HG03342 (cell line): ENCODE measurements around the gene BMPR1A.
"Not testable (repeated sequence)": the region's sequence is repeated elsewhere in the genome, so short reads cannot be mapped to it uniquely, and the experiment has no call there.

ENCODE experiments used
- ATAC-seq: cut with Tn5 transposase; IDR thresholded peaks from one replicate; pipeline ENCODE4 v1.9.1; 2021; ENCODE audit warnings: mild to moderate bottlenecking, moderate library complexity; ENCODE audit not compliant: unreplicated experiment

BMPR1A gene

GRCh38 chr10:86952106-86952505 lies 195.7 kb downstream of the BMPR1A start:
- no peak for ATAC-seq

DNA sequence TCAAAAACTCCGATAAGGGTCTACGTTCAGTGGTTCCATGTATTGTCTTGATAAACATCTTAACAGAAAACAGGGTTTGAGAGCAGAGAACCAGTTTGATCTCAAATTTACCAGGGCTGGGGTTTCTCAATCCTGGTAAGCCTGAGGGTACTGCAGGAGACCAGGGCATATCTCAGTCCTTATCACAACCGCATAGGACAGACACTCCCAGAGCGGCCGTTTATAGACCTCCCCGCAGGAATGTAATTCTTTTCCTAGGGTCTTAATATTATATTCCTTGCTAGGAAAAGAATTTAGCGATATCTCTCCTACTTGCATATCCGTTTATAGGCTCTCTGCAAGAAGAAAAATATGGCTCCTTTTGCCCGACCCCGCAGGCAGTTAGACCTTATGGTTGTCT lies 196.3 kb downstream of the BMPR1A start:
- not testable (repeated sequence) for ATAC-seq

DNA sequence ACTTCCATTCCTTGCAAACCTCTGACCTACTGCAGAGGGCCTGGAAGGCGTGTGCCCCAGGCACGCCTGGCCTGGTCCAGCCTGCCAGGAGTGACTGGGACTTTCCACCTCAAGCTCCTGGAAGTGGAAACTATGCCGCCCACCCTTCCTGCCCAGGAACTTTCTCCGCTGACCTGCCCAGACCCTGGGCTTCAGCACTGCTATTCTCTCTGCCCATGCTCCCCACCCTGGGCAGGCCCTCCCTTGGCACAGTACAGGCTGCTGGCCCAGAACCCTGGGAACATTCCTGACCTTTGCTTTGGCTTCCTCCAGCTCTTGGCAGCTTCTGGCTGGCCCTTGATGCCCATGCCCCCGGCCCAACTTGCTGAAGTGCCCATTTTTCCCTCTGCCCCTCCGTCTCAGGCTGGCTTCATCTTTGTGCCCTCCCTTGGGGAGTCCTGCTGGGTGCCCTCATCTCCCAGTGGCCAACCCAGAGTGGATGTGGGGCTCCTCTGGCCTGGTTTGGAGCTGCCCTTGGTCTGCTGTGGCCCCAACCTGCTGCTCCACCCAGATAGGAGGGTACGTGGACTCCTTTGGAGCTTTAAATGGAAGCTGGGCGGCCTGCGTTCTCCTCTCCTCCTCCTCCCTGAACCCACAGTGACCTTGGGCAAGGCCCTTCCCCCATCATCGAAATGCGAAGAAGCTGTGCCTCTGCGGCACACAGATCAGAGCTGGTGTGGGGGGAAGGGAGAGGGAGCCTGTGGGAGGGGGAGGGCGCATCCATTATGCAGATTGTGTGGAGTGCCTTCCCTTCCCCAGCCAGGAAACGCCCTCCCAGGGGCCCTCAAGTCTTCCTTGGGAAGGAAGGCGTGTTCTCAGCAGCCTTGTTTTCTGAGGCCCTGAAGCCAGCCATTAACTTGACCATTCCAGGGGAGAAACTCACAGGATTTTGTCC lies 197.6 kb downstream of the BMPR1A start:
- ATAC-seq = no peak

- ATAC-seq = no peak
Observed at GRCh38 chr10:86954681-86955500, 198.5 kb downstream of the BMPR1A start.

DNA sequence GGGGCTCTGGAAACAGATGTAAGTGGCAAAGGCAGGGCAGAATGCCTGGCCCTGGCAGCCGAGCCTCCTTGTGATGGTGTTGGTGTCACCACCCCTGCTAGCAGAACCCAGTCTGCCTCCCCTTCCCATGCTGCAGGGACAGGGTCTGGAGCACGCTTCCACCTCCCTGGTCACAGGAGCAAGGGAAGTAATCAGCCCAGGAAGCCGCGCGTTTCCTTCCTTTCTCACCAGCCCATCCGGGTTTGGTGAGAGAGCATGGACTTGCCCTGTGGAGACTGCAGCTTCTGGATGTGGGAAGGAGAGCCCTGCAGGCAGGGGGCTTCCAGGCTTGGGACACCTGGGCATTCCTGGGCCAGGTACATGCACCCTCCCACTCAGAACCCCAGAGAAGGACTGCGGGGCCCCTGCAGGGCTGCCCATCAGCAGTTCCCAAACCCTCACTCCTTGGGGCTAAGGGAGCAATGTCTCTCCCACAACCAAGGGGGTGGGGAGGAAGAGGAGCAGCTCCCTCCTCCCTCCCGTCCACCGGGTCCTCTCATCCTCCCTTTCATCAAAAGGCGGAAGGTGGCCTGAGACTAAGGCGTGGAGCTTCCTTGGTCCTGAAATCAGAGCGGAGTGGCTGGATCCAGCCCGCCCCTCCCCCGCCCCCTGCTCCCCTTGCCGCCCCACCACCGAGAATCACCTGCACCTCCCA lies 199.2 kb downstream of the BMPR1A start:
- no peak for ATAC-seq

DNA sequence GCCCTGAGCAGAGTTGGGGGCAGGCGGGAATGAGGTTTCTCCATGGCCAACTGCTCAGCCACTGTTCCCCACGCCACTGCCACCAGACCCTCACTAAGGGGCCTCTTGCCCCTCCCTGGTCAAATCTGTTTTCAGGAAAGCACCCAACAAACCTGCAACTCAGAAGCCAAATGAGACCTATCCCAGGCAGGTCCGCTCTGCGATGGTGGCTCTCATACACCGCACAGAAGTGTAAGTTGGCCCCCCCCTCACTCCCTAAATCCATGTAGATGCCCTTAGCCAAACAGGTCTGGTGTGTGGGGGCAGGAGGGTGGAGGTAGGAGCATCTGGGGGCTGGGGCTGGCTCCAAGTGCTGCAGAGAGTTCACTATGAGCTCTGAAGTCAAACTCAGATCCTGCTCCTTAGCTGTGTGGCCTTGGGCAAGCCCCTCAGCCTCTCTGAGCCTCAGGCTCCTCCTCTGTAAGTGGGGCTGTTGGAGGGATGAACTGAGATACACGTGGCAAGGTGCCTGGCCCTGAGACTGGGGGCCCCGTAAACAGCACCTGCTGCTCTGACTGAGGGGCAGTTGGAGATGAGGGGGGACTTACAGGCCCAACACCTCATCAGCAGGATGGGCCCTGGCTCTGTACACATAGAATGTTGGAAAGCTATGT lies 199.9 kb downstream of the BMPR1A start:
- no peak for ATAC-seq

GRCh38 chr10:86956848-86957448 lies 200.5 kb downstream of the BMPR1A start:
- ATAC-seq = no peak

DNA sequence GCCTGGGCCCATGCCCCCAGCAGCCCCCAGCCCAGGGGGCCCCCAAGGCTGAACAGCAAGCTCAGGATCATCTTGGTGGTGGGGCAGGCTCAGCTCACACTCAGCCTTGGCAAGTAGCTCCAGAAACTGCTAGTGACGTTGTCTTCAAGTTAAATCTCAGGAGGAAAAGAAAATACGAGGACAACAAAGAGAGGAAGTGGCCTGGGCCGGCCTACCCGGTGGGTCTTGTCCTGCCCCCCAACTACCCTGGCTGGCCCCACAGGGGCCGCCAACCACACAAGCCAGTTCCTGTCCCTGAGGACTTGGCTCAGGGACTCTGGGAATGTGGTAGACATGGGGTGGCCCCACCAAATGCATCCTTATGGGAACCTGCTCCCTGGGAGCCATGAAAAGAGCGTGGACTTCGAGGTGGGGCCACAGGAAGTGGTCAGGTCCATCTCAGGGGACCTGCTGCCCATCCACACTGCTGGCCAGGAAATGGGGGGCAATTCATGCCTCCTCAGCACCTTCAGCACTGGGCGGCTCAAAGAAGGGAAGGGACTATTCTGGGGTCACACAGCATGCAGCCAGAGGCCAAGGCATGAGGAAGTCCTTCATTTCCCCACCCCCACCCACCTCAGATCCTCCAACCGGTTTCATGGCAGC lies 201.2 kb downstream of the BMPR1A start, which contains the start of gene MMRN2:
TSS of gene MMRN2 (minus strand) at position 145 of the 645 bp plus-strand sequence. CDS start at position 71, 74 bp downstream.
- no peak for ATAC-seq

- ATAC-seq = no peak
Observed at GRCh38 chr10:86958116-86958900, 201.9 kb downstream of the BMPR1A start, which contains the start of gene SNCG. Gene SNCG, plus strand, starts transcription at chr10:86958599. Its CDS starts 99 bp downstream, at chr10:86958698.

DNA sequence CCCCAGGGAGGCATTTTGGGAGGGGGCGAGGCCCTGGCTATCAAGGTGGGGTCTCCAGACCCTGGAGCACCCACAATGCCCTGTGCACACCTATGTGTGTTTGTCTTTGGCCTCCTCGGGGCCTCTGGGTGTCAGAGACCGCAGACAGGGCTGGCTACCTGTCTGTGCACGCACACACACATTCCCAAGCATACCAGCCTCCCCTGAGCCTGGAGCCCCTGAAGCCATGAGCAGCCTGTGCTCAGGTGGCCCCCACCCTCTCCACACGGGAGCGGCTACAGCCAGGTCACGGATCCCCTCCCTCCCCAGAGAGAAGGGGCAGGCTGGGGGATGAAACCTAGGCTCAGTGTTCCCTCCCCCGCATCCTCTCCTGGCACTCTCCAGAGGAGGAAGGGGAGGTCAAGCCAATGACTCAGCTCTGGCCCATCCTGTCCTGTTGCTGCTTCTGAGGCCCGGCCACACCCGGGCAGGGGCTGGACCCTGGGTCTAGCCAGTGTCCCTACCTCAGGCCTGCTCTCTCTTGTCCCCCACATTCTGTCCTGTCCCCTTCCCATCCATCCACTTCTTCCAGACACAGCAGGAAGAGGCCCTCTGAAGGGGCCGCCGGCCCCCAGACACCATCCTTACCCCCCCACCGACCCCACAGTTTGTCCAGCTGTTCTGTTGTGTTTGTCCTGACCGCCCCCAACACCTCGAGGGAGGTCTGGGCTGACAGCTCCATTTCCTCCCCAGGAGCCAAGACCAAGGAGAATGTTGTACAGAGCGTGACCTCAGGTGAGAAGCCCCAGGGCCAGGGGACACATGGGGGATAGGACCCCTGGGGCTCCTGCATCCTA lies 202.7 kb downstream of the BMPR1A start:
- no peak for ATAC-seq

DNA sequence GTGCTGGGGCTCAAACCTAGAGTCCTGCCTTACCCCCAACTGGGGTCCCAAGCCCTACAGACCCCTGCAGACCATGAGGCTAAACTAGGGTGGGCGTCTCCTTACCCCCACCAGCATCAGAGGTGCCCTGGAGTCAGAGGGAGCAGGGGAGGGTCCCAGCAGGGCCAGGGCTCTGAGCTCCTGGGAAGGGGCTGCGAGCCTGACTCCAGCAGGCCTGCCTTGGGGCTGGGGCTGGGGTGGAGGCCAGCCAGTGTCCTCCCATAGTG lies 203.3 kb downstream of the BMPR1A start:
- ATAC-seq = no peak

- peak; percentile 66 for ATAC-seq
Observed at GRCh38 chr10:86960003-86960862, 203.8 kb downstream of the BMPR1A start.

- no peak for ATAC-seq
Observed at GRCh38 chr10:86960863-86961434, 204.5 kb downstream of the BMPR1A start.

- ATAC-seq = no peak
Observed at GRCh38 chr10:86961481-86962091, 205.2 kb downstream of the BMPR1A start.

GRCh38 chr10:86962136-86962980 lies 205.9 kb downstream of the BMPR1A start:
- ATAC-seq = no peak

- no peak for ATAC-seq
Observed at GRCh38 chr10:86962981-86963310, 206.5 kb downstream of the BMPR1A start.
